ENCODE data around the gene SVOPL.

DNA sequence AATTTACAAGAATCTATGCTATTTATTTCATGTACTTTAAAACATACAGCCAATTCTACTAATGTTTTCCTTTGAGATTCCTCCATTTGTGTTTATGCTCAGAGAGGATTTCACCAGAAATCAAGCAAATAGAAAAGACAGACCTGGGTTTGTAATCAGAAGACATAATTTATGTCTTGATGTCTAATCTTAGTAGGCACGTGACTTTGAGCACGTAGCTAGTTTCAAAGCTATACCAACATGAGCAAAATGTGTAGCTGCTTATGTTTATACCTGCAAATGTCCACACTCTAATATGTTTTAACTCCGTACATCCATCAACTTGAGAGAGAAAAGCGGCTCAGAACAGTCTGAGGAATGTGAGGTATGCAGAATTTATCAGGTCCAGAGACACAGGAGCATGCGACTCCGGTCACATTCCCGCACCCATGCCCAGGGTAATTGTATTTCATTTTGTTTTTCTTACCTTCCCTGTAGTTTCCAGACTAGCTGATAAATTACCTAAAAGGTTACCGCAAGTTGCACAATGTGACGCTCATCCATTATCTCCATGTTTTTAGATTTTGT, 40.0 kb downstream of the SVOPL start:
- TF ChIP-seq, protein P1, sequence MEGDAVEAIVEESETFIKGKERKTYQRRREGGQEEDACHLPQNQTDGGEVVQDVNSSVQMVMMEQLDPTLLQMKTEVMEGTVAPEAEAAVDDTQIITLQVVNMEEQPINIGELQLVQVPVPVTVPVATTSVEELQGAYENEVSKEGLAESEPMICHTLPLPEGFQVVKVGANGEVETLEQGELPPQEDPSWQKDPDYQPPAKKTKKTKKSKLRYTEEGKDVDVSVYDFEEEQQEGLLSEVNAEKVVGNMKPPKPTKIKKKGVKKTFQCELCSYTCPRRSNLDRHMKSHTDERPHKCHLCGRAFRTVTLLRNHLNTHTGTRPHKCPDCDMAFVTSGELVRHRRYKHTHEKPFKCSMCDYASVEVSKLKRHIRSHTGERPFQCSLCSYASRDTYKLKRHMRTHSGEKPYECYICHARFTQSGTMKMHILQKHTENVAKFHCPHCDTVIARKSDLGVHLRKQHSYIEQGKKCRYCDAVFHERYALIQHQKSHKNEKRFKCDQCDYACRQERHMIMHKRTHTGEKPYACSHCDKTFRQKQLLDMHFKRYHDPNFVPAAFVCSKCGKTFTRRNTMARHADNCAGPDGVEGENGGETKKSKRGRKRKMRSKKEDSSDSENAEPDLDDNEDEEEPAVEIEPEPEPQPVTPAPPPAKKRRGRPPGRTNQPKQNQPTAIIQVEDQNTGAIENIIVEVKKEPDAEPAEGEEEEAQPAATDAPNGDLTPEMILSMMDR (IDR thresholded peaks at IDR 0.05) = no peak
- TF ChIP-seq POLR2AphosphoS5 (IDR thresholded peaks at IDR 0.05) = no peak

All from breast epithelium (tissue), 3 donors.